Suprapubic skin (tissue), 4 donors: Measurements from ENCODE around the gene PYGB. TPM values are rescaled to one million over a fixed set of nuclear protein-coding genes. Genes with fewer than 3 reads are reported as not detected.

ENCODE experiments used
- DNase-seq, 2 donors: peaks; one replicate each; pipeline ENCODE4 v3.0.0-alpha.2; 2019; ENCODE audit warnings: low spot score in 2 of 2
- H3K27ac ChIP-seq: fragments of 200-600 bp; sonication (generic); one replicate; pipeline ENCODE4 v1.5.1; 2019
- H3K27me3 ChIP-seq: fragments of 200-600 bp; sonication (generic); one replicate; pipeline ENCODE4 v1.5.1; 2019
- H3K36me3 ChIP-seq: fragments of 200-600 bp; sonication (generic); one replicate; pipeline ENCODE4 v1.5.1; 2019
- H3K4me1 ChIP-seq: fragments of 200-600 bp; sonication (generic); one replicate; pipeline ENCODE4 v1.5.1; 2019
- H3K4me3 ChIP-seq: fragments of 200-600 bp; sonication (generic); one replicate; pipeline ENCODE4 v1.5.1; 2019; ENCODE audit warnings: mild to moderate bottlenecking
- H3K9me3 ChIP-seq: fragments of 200-600 bp; sonication (generic); one replicate; pipeline ENCODE4 v1.5.1; 2019
- CTCF ChIP-seq, 2 donors: fragments of 200-600 bp in 1 of 2; fragments of 450-650 bp in 1 of 2; sonication (generic) in 1 of 2; IDR thresholded peaks; one replicate each; pipeline ENCODE4 v1.5.1; 2016 to 2019; ENCODE audit warnings: antibody characterized with exemption in 2 of 2, mild to moderate bottlenecking in 1 of 2, moderate library complexity in 1 of 2
- EP300 ChIP-seq: sonication (generic); formaldehyde crosslinking; IDR thresholded peaks from one replicate; pipeline ENCODE4 v1.6.1; 2017; ENCODE audit warnings: antibody characterized with exemption
- POLR2A ChIP-seq, 2 donors: fragments of 450-650 bp; IDR thresholded peaks; one replicate each; pipeline ENCODE4 v1.6.1; 2017; ENCODE audit warnings: antibody characterized with exemption in 2 of 2, mild to moderate bottlenecking in 2 of 2, moderate library complexity in 2 of 2
- POLR2AphosphoS5 ChIP-seq, 3 donors: sonication (generic); formaldehyde crosslinking; IDR thresholded peaks; one replicate each; pipeline ENCODE4 v1.6.1; 2017; ENCODE audit warnings: antibody characterized with exemption in 3 of 3
- whole genome bisulfite sequencing: methylation state at CpG from one replicate; pipeline ENCODE4 v1.1.5; 2018; 5-methylcytosine and 5-hydroxymethylcytosine counted together
- total RNA-seq, 4 donors: library from RNA; depleted of rRNA; stranded (reverse); fragments of >200 nt; gene quantifications; one replicate each; pipeline ENCODE4 v1.1.0, GENCODE V29; 2016

The PYGB gene
- total RNA-seq, 4 donors from 2014 or later, result 142 to 247 (median 198) TPM

- DNase-seq, result peak; percentile 62 to 77
- H3K27ac ChIP-seq, result no peak overlapping the region
- no peaks in the 10 kb centered on the region for H3K9me3 ChIP-seq
- WGBS, result 98% methylated on average over 10 of the region's 24 CpGs
- peaks cover 98% of the 10 kb centered on the region for H3K36me3 ChIP-seq
- H3K4me1 ChIP-seq, result peaks cover 8% of the 10 kb centered on the region
- H3K27me3 ChIP-seq, result no peaks in the 10 kb centered on the region
- H3K4me3 ChIP-seq, result no peak overlapping the region
- no peak for TF ChIP-seq CTCF (IDR thresholded peaks at IDR 0.05)
Measured at GRCh38 chr20:25283221-25283951, 35.5 kb downstream of the PYGB start.

- peak; percentile 37 to 74 for DNase-seq
- no peak overlapping the region for H3K4me3 ChIP-seq
- H3K27ac ChIP-seq, result no peak overlapping the region
- H3K4me1 ChIP-seq, result peaks cover 8% of the 10 kb centered on the region
- H3K9me3 ChIP-seq, result no peaks in the 10 kb centered on the region
- H3K36me3 ChIP-seq, result peaks cover 98% of the 10 kb centered on the region
- TF ChIP-seq EP300 (no peak), CTCF (IDR thresholded peaks at IDR 0.05) (no peak), POLR2AphosphoS5 (IDR thresholded peaks at IDR 0.05) (no peak), POLR2A (IDR thresholded peaks at IDR 0.05) (no peak)
- no peaks in the 10 kb centered on the region for H3K27me3 ChIP-seq
- WGBS, result 93% methylated on average over 14 of the region's 17 CpGs
Measured at GRCh38 chr20:25284131-25284601, 36.3 kb downstream of the PYGB start.

GRCh38 chr20:25285091-25285647 is 37.3 kb downstream of the PYGB start:
- WGBS, result 86% methylated on average over 26 of the region's 26 CpGs
- Histone ChIP-seq H3K27ac (no peak overlapping the region), H3K4me1 (peaks cover 8% of the 10 kb centered on the region), H3K36me3 (peaks cover 99% of the 10 kb centered on the region), H3K27me3 (no peaks in the 10 kb centered on the region), H3K4me3 (no peak overlapping the region), H3K9me3 (no peaks in the 10 kb centered on the region)
- DNase-seq, result peak; percentile 56 to 74
- TF ChIP-seq EP300, result no peak
- no peak for TF ChIP-seq POLR2AphosphoS5 (IDR thresholded peaks at IDR 0.05)
- no peak for TF ChIP-seq CTCF (IDR thresholded peaks at IDR 0.05)
- no peak for TF ChIP-seq POLR2A (IDR thresholded peaks at IDR 0.05)

GRCh38 chr20:25285856-25286798 is 38.2 kb downstream of the PYGB start:
- H3K27ac ChIP-seq, result no peak overlapping the region
- H3K9me3 ChIP-seq, result no peaks in the 10 kb centered on the region
- peak; percentile 54 to 65 for DNase-seq
- no peaks in the 10 kb centered on the region for H3K27me3 ChIP-seq
- H3K4me1 ChIP-seq, result peaks cover 4% of the 10 kb centered on the region
- WGBS, result 86% methylated on average over 24 of the region's 24 CpGs
- no peak for TF ChIP-seq CTCF (IDR thresholded peaks at IDR 0.05)
- TF ChIP-seq POLR2A (IDR thresholded peaks at IDR 0.05), result no peak
- TF ChIP-seq EP300, result no peak
- no peak for TF ChIP-seq POLR2AphosphoS5 (IDR thresholded peaks at IDR 0.05)
- peaks cover 99% of the 10 kb centered on the region for H3K36me3 ChIP-seq
- no peak overlapping the region for H3K4me3 ChIP-seq

GRCh38 chr20:25286917-25287316 is 39.0 kb downstream of the PYGB start:
- H3K9me3 ChIP-seq, result no peaks in the 10 kb centered on the region
- H3K4me1 ChIP-seq, result no peaks in the 10 kb centered on the region
- H3K27ac ChIP-seq, result no peak overlapping the region
- H3K4me3 ChIP-seq, result no peak overlapping the region
- DNase-seq, result peak; percentile 38 to 74
- H3K27me3 ChIP-seq, result no peaks in the 10 kb centered on the region
- TF ChIP-seq CTCF (IDR thresholded peaks at IDR 0.05), result no peak
- no peak for TF ChIP-seq POLR2AphosphoS5 (IDR thresholded peaks at IDR 0.05)
- TF ChIP-seq EP300, result no peak
- no peak for TF ChIP-seq POLR2A (IDR thresholded peaks at IDR 0.05)
- H3K36me3 ChIP-seq, result peaks cover 98% of the 10 kb centered on the region
- 98% methylated on average over 9 of the region's 12 CpGs for WGBS
